Esophagus muscularis mucosa (tissue), 3 donors: ENCODE data around the gene B3GALNT2.

Source experiments
- POLR2A ChIP-seq: fragments of 450-650 bp; IDR thresholded peaks from one replicate; pipeline ENCODE4 v1.6.1; 2017; ENCODE audit warnings: antibody characterized with exemption, moderate library complexity, mild to moderate bottlenecking, low read depth
- TF ChIP-seq, protein P1 (sequence below), 3 experiments: fragments of 200-600 bp in 2 of 3; fragments of 450-650 bp in 1 of 3; sonication (generic) in 2 of 3; IDR thresholded peaks; one replicate each; pipeline ENCODE4 v1.5.1; 2017 to 2019; ENCODE audit warnings: antibody characterized with exemption in 3 of 3, mild to moderate bottlenecking in 2 of 3, moderate library complexity in 1 of 3

DNA sequence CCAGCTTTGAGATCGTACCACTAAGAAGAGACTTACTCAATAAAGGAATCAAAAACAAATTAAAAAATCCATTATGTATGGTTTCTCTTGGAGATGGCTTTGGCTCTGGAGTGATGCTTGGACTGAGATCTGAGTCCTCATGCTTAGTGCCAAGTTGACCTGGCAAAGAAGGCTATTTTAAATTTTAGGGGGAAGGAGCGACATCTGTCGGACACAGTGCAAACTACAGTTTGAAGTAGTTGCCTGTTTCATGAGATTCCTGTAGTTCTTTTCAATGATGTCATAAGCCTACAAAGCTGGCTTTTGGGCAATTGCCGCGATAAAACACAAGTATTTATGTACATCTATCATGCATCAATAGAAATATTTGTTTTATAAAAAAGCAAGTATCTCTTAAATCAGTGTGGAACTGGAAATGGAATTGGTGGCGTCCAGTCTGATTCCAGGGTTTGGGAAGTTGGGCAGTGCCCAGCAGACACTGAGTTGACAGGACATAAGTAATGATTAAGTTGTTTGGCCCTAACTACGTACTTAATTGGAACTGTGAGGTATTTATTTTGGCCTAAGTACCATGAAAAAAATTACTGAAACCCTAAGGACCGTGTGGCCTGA, 87.1 kb downstream of the B3GALNT2 start:
- TF ChIP-seq, protein P1, sequence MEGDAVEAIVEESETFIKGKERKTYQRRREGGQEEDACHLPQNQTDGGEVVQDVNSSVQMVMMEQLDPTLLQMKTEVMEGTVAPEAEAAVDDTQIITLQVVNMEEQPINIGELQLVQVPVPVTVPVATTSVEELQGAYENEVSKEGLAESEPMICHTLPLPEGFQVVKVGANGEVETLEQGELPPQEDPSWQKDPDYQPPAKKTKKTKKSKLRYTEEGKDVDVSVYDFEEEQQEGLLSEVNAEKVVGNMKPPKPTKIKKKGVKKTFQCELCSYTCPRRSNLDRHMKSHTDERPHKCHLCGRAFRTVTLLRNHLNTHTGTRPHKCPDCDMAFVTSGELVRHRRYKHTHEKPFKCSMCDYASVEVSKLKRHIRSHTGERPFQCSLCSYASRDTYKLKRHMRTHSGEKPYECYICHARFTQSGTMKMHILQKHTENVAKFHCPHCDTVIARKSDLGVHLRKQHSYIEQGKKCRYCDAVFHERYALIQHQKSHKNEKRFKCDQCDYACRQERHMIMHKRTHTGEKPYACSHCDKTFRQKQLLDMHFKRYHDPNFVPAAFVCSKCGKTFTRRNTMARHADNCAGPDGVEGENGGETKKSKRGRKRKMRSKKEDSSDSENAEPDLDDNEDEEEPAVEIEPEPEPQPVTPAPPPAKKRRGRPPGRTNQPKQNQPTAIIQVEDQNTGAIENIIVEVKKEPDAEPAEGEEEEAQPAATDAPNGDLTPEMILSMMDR (IDR thresholded peaks at IDR 0.05), result peak; percentile 85 to 89 (median 89)
- TF ChIP-seq POLR2A, result no peak
